GM18861 (cell line): ENCODE measurements around the gene MLN.

Experiments used
- ATAC-seq: cut with Tn5 transposase; IDR thresholded peaks from one replicate; pipeline ENCODE4 v1.9.1; 2021; ENCODE audit not compliant: unreplicated experiment

Gene MLN

DNA sequence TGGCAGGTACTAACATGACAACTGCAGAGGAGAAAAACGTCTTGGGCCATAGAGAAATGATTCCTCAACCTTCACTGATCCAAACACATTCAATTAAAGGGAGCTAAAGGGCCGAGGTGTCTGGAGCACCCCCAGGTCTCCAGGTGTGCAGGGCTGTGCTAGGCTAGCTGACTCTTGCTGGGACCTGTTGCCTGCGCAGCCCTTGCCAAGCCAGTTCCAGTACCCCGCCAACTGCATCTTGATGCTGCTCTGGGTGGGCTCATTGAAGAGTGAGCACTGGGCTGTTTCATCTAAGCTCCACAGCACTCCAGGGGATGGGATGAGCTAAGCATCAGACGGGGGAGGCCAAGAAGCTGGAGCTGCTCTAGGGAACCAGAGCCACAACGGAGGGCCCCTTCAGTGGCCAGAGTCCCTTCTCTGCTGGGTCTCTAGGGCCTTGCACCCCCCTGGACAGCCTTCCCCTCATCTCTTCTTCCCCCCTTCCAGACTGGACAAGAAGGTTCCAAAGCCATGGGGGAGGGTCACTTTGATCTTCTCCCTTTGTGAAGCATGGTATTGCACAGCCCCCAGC is 30.8 kb downstream of the MLN start:
- no peak for ATAC-seq

DNA sequence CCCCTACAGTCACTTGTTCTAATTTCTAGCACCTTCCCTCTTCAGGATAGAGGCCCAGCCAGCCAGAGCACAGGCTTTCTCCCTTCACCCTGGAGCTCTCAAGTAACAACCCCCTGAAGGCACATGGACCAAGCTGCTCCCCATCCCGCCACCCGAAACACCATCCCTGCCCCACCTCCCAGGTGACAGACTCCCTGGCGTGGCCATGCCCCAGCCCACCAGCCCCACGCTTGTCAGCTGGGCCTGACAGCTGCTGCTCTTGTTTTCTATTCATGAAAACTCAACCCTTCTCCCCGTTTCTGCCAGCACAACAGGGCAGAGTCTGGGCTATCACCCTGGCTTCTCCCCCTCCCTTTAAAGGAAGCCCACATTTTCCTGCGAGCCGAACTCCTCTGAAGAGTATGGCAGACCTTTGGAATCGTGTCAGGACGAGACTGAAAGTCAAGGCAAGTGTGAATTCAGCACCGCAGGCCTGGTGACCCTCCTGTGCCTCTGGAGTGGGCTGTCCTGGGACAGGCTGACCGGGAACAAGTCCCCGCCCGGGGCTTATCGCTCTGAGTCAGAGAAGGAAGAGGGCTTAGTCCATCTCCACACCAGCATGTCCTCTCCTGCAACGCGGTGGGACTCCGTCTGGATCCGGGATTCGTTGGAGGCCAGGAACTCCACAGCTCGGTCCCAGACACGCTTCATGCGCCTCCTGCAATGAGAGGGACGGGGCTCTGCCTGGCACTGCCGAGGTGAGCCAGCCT is 31.5 kb downstream of the MLN start:
- no peak for ATAC-seq

DNA sequence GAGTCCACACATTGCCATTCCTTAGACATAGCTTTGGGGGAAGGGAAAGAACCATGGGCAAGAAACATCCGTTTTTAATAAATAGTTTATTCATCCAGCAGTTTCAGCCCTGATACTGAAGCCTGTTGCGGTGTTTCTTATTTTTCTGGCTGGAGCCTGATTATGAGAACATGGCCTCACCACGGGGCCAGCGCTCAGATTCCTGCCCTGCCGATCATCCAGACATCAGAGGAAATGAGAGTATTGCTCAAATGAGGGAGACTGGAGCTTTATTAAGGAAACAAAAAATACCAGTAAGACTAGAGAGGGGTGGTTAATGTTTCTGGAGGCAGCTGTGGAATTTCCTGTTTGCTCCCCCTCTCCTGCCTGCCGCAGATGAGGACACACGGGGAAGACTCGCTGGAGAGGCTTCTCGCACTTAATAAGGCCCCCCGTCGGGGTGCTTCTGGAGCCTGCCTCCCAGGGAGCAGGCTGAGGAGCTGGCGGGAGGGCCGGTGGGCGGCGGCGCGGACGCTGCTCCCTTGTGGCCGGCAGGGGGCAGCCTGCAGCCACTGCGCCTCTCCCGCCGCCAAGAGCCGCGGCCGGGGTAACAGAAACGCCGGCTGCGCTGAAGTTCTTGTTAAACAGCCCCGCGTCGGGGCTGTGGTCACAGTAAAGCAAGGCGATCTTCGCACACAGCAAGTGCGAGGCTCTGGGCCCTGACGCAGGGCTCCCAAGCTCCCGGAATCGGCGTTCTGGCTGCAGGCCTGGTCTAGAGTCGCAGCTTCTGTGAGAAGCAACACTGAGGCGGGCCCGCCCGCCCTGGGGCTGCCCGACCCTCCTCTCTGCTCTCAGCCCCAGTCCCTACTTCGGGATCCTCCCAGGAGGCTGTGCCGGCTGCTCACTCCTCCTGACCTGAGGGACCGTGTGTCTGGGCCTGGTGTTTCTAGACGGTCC is 32.4 kb downstream of the MLN start:
- ATAC-seq: no peak

DNA sequence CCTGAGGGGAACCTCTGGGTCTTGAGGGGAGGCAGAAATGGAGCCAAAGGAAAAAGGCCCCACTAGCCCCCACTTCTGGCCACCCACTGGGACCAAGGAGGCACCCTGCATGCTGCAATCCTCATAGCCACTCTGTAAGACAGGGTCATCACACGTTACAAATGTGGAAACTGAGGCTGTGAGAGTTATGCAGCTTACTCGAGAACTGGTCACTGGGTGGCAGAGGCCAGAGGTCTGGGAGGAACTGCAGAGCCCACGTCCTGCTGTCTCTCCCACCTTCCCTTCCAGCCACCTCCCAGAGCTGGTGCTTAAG is 33.0 kb downstream of the MLN start:
- no peak for ATAC-seq

DNA sequence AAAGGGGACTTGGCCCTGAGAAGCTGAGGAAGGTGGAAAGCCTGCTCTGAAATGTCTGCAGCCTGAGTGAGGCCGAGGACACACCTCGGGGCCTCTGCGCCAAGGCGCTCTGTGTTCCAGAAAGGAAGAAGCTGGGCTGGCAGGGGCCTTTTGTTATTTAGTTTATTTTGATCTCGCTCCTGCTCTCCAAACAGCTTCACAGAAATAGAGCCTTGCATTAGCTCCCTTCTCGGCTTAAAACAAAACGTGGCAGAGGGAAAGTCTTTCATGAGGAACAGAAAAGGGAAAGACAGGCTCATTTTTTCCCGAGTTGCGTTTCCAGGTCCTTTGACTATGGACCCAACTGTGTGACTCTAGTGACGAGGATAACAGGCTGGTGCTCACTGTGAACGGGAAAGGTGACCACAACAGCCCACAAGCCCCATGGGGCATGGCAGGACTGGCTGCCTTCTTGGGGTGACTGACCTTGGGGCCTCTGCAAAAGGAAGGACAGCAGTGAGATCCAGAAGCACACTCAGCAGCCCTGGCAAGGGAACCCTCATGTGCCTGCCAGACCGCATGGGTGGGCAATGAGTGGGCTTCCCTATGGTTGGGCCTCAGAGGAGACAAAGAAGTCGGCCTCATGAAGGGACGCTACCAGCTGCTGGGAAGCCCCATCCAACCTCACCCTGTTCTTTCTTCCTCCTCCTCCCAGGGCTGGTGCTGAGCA is 33.5 kb downstream of the MLN start:
- no peak for ATAC-seq

DNA sequence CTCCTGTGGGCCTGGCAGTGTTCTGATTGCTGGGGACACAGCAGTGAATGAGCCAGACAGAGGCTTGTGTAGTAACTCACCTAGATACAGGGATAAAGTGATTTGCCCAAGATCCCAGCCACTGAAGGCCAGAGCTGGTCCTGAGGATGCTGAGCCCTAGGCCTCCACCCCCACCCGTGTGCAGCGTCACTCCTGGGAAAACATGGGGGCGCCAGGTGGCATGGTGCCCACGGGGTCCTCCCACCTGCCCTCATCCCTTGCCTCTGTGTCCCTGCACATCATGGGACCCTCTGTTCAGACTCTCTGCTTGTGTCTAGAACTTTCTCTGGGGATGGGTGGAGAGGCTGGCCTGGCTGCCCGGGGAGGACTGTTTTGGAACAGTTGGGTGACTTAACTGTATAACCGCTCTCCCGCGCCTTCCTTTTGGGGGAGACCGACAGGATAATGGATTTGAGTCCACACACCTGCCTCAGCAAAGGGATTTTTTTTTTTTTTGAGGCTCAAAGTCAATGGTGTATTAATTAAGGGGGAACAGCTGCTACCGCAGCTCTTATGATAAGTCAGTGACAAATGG is 34.5 kb downstream of the MLN start:
- no peak for ATAC-seq

DNA sequence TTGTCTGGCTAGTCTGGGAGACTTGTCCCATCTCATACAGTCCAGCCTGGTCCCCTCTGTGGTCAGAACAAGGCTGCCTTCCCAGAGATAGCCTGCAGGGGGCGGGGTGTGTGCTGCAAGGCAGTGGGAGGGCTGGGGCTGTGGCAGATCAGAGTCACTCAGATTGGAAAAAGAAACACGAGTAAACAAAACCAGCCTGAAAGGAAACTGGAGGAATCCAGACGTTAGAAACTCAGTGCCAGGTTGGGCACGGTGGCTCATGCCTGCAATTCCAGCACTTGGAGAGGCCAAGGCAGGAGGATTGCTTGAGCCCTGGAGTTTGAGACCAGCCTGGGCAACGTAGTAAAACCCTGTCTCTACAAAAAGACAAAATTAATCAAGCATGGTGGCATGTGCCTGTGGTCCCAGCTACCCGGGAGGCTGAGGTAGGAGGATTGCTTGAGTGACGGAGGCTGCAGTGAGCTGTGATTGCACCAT is 35.1 kb downstream of the MLN start:
- ATAC-seq: no peak

DNA sequence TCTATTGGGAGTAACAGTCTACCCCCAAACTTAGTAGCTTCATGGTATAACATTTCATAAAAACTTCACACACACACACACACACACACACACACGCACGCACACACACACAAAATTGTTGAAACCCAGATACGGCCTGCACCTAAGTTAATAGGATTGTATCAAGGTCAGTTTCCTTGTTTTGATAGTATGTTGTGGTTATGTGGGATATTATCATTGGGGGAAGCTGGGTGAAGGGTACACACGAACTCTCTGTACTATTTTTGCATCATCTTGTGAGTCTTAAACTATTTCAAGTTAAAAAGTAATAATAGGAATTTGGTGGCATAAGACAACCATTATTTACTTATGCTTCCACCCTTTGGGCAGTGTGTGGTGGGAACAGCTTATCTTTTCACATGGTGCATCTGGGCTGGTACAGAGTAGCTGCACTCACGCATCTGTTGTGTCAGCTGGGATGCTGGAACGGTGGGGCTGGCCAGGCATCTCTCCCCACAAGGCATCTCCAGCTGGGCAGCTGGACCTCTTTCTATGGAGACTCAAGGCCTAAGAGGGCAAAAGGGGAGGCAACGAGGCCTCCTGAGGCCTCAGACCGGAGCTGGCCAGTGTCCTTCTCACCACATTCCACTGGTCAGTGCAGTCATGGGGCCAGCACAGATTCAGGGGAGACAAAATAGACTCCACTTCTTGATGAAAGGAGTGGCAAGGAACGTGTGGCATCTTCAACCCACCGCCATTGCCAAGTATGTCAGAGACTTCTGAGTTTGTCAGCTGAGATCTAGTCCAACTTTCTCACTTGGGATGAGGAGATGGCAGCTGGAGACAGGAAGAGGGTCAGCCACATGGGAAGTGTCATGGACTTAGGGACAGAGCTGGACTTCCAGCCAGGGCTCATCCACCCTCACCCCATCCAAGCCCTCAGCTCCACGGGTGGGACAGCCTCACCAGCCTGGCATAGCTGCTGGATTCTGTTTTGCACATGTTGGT is 36.6 kb downstream of the MLN start:
- ATAC-seq: no peak

DNA sequence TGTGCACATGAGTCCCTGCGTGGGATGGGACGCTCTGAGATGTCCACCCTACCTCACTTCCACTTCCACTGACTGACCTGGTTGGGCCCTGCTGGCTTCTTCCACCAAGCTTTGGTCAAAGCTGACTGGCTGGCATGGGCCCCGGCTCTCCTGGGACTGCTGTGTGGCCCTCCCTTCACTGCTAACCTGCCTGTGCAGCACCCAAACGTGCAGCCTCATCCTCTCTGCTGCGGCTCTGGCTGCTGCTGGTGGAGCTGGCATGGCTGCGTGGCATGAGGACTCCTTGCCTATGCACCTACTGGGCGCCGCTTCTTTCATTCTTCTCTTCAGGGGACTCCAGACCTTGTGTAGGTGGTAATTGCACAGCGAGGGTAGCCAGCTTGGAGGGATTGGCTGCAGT is 38.4 kb downstream of the MLN start:
- ATAC-seq: no peak

DNA sequence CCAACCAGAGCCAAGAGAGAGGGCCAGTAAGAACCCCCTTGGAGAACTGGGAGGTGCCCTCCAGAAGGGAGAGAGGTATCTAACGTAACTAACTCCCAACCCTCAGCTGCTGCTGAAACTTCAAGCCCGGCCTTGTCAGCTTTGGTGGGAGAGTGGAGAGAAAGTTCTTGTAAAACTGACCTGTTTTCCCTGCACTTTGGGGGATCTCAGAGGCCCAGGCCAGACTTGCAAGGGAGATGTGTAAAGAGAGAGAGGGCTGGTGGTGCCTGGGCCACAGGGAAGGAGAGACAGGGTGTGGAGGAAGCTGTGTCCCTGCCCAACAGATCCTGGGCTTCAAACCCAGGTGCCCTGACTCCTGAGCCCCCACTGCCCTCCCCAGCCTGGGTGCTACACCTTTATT is 39.8 kb downstream of the MLN start:
- no peak for ATAC-seq

DNA sequence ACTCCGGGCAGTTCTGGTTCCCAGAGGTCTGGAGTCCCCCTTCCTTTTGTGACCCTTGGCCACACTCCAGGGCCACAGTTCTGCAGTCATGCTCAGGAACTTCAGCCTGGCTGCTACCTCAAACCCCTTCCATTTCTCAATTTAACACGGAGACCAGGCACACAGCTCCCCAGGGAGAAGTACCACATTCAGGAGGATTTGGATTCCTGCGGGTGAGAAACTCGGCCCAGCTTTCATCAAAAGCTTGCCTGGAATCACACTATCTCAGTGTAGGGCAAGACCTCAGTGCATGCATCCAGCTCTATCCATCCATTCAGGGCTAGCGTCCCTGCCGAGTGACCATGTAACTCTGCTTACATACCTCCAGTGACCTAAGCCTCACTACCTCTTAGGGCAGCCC is 40.3 kb downstream of the MLN start:
- ATAC-seq: no peak

DNA sequence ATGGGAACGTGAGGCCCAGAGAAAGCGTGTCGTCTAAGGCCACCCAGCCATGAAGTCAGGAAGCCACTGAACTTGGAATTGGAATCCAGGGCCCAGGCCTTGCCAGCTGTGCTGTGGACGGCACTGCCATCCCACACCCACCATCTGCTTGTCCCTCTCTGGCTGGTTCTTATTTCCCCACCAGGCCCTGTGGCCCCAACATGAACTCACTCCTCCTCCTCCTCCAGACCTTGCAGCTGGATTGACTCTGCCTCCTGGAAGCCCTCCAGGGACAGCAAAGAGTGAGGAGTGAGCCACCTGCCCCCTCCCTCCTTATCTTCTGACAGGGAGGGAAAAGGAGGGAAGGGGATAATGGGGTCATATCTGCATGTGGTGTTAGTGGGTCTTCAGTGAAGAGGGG is 41.1 kb downstream of the MLN start:
- no peak for ATAC-seq

DNA sequence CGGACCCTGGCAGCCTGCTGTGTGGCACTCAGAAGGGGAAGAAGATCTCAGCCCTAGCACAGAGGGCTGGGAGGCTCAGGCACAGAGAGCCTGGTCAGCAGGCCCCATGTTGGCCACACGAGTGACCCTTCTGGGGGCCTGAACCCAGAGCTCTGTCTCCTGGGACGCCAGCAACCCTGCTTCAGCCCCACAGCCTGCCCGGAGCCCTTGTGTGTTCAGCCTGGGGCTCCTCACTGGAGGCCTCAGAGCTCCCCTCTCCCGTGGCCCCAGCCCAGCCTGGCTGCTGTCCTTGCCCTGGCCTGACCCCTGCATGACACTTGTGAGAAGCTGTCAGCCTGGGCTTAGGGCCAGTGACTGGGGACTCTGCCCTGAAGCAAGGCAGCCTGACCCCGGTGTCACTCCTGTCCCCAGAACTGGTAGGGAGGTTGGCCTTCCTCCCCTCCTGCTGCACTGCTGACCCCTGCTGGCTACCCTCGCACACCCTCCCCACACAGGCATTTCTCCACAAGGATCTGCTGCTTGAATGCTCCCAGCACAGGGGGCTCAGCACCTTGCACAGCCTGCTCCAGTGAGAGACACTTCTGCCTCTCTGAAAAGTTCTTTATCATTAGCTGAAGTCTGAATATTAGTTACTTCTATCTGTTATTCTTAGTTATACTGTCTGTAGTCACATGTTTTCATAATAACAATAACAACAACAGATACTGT is 41.7 kb downstream of the MLN start:
- ATAC-seq: no peak

DNA sequence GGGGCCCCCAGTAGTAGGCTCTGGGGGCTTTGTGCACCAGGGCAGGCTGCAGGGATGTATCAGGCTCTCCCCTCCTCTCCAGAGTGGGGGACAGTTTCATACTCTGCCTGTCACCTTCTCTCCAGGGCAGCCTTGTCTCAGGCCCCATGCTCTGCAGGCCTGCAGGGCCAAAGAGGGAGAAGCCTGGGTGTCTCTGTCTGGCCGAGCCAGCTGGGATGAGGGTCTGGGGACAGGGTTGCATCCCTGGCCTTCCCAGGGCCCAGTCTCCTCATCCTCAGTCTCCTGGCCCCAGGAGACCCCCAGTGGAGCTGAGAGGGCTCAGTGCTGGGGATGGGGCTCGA is 42.3 kb downstream of the MLN start:
- ATAC-seq: no peak

DNA sequence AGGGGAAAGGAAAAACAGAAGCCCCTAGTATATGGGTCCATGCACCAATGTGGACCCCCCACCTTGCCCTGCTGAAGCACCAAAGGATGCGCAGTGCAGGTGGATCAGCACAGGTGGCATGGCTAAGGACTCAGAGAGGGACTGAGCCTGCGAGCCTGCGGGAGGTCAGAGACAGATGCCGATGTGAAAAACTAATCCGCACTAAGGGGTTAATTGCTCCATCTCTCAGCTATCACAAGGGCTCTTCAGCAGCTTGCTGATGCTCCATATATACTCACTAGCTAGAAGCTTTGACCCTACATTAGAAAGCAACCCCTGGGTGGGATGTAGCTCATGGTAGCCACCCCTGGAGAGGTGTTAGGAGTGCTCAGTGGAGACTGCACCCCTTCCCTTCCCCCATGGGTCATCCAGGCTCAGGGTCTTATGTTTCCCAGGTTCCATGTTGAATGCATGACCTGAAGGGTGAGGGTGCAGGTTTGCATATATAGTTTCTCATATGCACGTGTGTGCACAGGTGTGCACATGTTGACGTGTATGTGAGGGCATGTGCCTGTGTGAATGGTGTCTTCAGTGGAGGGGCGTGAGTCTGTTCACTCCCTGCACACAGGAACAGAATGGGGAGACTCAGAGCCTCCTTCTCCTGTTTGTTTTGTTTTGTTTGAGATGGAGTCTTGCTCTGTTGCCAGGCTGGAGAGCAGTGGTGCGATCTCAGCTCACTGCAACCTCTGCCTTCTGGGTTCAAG is 43.7 kb downstream of the MLN start:
- ATAC-seq: no peak

DNA sequence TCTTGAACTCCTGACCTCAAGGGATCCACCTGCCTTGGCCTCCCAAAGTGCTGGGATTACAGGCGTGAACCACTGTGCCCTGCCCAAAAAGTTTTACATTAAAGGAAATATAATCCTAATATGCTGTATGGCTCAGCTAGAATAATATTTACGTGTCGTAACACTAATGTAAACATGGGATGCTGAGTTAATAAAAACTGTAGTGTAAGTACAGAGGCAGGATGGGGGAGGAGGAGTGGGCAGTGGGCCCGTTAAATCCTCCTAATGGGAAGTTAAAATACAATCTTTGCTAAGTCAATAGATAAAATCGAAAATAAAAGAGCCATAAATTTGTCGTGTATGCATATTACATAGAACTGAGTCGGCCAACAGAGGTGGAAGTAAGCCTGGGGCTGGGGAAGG is 45.0 kb downstream of the MLN start:
- ATAC-seq: no peak

DNA sequence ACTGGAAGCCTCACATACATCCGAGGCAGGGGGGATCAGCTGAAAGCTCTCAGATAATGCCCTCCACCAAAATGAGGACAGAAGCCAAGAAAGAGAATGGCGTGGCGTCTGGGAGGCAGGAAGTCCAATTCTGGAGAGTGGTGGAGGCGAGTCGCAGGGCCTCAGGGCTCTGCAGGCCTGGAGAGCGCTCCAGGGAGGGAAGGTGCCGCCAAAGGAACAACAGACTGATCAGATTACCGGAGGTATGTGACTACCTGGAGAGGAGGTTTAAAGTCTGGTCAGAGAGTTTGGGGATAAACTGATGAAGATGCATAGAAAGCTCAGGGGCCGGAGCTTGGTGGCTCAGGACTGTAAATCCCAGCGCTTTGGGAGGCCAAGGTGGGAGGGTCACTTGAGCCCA is 45.9 kb downstream of the MLN start:
- ATAC-seq: no peak

DNA sequence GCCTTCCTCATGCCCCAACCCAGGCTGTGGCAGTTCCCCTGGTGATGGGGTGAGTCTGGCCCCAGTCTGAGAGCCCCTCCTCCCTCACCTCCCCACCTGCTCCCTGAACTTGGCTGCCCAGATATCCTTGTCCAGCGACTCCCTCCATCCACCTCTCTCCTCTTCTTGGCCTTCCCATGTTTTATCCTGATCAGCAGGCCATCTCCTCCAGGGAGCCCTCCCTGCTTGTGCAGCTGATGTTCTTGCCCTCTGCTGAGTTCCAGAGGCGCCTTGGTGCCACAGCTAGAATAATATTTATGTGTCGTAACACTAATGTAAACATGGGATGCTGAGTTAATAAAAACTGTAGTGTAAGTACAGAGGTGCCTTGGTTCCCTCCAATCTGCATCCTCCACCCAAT is 46.7 kb downstream of the MLN start:
- ATAC-seq: no peak
